Neural crest cell (in vitro differentiated cells): ENCODE results near the gene HSPB8. TPM values are rescaled to one million over a fixed set of nuclear protein-coding genes. Genes with fewer than 3 reads are reported as not detected.

ENCODE experiments used
- DNase-seq: peaks from one replicate; pipeline ENCODE4 v3.0.0; 2021; ENCODE audit warnings: low read depth, mixed read lengths, low spot score
- H3K27ac Mint-ChIP-seq: one replicate; pipeline ENCODE4 v1.8.0; 2021; ENCODE audit warnings: mild to moderate bottlenecking, mixed read lengths; ENCODE audit not compliant: unreplicated experiment
- H3K27me3 Mint-ChIP-seq: 2 replicates; pipeline ENCODE4 v1.8.0; 2021; ENCODE audit warnings: low read depth, mild to moderate bottlenecking, mixed read lengths
- H3K36me3 Mint-ChIP-seq: 2 replicates; pipeline ENCODE4 v1.8.0; 2021; ENCODE audit warnings: low read depth, mild to moderate bottlenecking, mixed read lengths
- H3K4me1 Mint-ChIP-seq: 2 replicates; pipeline ENCODE4 v1.8.0; 2021; ENCODE audit warnings: mixed read lengths
- H3K4me3 Mint-ChIP-seq: one replicate; pipeline ENCODE4 v1.8.0; 2021; ENCODE audit warnings: mild to moderate bottlenecking, mixed read lengths
- H3K9me3 Mint-ChIP-seq: 2 replicates; pipeline ENCODE4 v1.8.0; 2021; ENCODE audit warnings: mixed read lengths
- total RNA-seq: library from RNA; stranded (reverse); gene quantifications from 2 replicates; pipeline ENCODE4 v1.2.1, GENCODE V29; 2021
- TF ChIP-seq, protein P1 (sequence below): fragments of 200-600 bp; sonication (generic); conservative IDR thresholded peaks from 2 replicates; pipeline ENCODE4 v1.5.0; 2021; ENCODE audit warnings: antibody characterized with exemption, mild to moderate bottlenecking

HSPB8 gene
- total RNA-seq, 1 donor from 2014 or later: 0.58 TPM

DNA sequence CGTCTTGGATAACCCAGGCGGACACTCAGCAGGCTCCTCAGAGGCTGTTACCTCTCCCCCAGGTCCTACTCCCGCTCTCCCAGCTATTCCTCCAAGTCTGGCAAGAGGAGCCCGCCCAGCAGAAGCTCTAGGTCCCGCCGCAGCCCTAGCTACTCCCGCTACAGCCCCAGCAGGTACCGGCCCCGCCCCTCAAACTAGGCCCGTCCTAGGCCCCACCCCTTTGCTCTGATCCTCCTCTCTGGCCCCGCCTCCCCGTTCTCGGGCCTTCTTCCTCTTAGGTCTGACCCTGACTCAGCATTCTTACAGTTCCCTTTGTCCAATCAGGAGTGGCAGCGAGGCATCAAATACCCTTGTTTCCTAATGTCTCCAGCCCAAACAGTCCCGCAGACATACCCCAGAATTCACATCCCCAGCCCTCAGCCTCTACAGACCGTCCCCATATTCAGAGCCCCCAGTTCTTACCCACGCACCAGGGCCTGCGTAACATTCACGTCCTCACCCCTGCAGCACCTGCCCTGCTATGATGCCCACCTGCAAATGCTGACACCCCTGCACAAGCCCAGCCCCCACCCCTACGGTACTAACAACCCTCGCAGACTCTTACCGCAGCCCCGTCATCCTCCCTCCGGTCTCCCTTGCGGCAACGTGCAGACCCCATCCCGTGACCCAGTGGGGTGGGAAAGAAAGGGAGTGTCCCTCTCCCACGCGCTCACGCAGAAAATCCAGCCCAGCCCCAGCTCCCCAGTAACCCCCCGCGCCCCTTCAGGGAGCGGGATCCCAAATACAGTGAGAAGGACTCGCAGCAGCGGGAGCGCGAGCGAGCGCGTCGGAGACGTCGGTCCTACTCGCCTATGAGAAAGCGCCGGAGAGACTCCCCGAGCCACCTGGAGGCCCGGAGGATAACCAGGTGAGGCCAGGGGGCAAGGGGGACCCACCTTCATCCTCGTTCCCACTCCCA lies 25.0 kb upstream of the HSPB8 start:
- Mint-ChIP-seq H3K9me3 (peaks cover 4% of the 10 kb centered on the region), H3K4me3 (peak overlapping the region; percentile 85), H3K27me3 (peaks cover 3% of the 10 kb centered on the region), H3K36me3 (peaks cover 18% of the 10 kb centered on the region), H3K4me1 (peaks cover 22% of the 10 kb centered on the region), H3K27ac (peak overlapping the region; percentile 97)
- peak; percentile 80 for DNase-seq
- TF ChIP-seq, protein P1, sequence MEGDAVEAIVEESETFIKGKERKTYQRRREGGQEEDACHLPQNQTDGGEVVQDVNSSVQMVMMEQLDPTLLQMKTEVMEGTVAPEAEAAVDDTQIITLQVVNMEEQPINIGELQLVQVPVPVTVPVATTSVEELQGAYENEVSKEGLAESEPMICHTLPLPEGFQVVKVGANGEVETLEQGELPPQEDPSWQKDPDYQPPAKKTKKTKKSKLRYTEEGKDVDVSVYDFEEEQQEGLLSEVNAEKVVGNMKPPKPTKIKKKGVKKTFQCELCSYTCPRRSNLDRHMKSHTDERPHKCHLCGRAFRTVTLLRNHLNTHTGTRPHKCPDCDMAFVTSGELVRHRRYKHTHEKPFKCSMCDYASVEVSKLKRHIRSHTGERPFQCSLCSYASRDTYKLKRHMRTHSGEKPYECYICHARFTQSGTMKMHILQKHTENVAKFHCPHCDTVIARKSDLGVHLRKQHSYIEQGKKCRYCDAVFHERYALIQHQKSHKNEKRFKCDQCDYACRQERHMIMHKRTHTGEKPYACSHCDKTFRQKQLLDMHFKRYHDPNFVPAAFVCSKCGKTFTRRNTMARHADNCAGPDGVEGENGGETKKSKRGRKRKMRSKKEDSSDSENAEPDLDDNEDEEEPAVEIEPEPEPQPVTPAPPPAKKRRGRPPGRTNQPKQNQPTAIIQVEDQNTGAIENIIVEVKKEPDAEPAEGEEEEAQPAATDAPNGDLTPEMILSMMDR: no peak

DNA sequence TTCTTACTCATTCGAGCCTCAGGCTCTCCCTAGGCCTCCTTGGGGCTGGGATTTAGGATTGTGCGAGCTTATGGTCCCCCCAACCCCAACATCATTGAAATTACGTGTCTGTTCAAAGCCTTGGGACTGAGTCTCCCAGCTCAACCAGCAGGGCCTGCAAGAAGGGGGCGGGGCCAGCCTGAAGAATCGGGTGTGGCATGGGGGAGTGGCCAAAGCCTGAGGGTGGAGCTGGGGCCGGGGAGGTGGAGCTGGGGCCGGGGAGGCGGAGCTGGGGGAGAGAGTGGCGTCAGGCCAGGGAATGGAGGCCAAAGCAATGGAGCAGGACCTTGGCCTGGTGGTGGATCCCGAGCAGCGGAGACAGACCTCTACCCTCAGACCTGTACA lies 24.3 kb upstream of the HSPB8 start:
- TF ChIP-seq, protein P1: no peak
- Mint-ChIP-seq H3K36me3 (peaks cover 16% of the 10 kb centered on the region), H3K4me3 (peak overlapping the region; percentile 85), H3K27ac (no peak overlapping the region), H3K9me3 (peaks cover 4% of the 10 kb centered on the region), H3K27me3 (peaks cover 3% of the 10 kb centered on the region), H3K4me1 (peaks cover 27% of the 10 kb centered on the region)
- DNase-seq: peak; percentile 31

DNA sequence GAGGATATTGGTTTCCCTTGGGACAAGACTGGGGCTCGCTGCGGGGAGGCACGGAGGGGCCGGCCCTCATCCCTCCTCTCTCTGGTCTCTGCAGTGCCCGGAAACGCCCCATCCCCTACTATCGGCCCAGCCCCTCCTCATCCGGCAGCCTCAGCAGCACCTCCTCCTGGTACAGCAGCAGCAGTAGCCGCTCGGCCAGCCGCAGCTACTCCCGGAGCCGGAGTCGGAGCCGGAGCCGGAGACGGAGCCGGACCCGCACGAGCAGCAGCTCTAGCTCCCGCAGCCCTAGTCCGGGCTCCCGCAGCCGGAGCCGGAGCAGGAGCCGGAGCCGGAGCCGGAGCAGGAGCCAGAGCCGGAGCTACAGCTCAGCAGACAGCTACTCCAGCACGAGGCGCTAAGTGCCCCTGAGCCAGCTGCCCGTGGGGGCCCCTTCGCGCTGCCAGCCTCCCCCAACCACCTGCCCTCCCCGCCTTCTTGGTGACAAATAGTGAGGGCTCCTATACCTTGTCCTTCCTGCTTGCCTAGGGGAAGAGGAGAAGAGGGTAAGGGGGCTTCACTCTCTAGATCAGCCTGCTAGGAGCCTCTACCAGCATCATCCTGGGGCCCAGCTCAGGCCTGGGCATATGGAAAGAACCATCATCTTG lies 22.2 kb upstream of the HSPB8 start:
- DNase-seq: no peak
- Mint-ChIP-seq H3K27me3 (peaks cover 3% of the 10 kb centered on the region), H3K9me3 (peaks cover 4% of the 10 kb centered on the region), H3K36me3 (peaks cover 10% of the 10 kb centered on the region), H3K27ac (no peak overlapping the region), H3K4me1 (peaks cover 44% of the 10 kb centered on the region), H3K4me3 (no peak overlapping the region)
- TF ChIP-seq, protein P1: no peak

DNA sequence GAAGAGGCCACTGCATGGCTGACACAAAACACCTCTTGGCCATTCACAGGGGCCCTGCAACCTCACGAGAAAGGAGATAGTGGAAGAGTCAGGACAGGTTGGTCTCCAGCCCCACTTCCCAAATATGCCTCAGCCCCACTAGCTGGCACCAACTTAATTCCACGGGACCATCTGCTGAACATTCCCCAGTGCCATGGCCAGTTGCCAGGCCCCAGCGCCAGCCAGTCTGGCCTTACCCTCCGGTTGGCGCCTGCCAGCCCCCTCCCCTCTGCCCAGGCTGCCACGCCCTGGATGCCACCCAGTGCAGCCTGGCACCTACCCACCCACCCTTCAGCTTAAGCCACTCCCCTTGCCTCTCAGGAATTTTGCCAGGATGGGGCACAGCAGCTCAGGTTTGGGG lies 21.2 kb upstream of the HSPB8 start:
- Mint-ChIP-seq H3K9me3 (peaks cover 4% of the 10 kb centered on the region), H3K4me3 (no peak overlapping the region), H3K27me3 (peaks cover 3% of the 10 kb centered on the region), H3K36me3 (peaks cover 7% of the 10 kb centered on the region), H3K4me1 (peaks cover 42% of the 10 kb centered on the region), H3K27ac (no peak overlapping the region)
- no peak for DNase-seq
- TF ChIP-seq, protein P1: no peak

DNA sequence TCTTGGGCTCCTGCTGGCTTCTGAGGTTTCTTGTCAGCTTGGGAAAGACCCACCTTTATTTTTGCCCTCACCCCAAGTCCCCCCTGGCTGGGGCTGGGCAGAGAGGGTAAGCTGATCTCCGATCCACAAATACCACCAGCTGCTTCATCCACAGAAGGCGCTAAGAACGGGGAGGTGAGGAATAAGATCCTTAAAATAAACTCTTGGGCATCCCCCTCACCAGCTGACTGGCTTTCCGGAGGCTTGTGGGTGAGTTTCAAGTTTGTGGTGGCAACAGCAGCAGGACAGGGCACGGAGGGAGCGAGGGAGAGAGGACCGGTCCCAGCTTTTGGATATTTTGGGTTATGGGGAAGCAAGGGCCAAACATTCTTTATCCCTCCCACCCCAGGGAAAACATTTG lies 20.8 kb upstream of the HSPB8 start:
- peaks cover 3% of the 10 kb centered on the region for H3K27me3 Mint-ChIP-seq
- TF ChIP-seq, protein P1: no peak
- no peak for DNase-seq
- H3K27ac Mint-ChIP-seq: no peak overlapping the region
- H3K9me3 Mint-ChIP-seq: peaks cover 4% of the 10 kb centered on the region
- peaks cover 7% of the 10 kb centered on the region for H3K36me3 Mint-ChIP-seq
- no peak overlapping the region for H3K4me3 Mint-ChIP-seq
- H3K4me1 Mint-ChIP-seq: peaks cover 38% of the 10 kb centered on the region
